OCI-LY7 (cell line): ENCODE results near the gene COPG1. TPM values are rescaled to one million over a fixed set of nuclear protein-coding genes. Genes with fewer than 3 reads are reported as not detected.

Experiments used
- BruUV-seq: library from RNA; stranded (reverse); fragments of 400-500 nt; replicated peaks from 2 replicates; lab custom pipeline; 2021; lab: Mats Ljungman, UMichigan
- CTCF ChIA-PET: fragments of 300-600 bp; sonication (Branson Sonifier 250); formaldehyde crosslinking; loops from one replicate; lab custom pipeline; 2022; ENCODE audit warnings: antibody characterized with exemption; ENCODE audit not compliant: unreplicated experiment; lab: Charles Lee
- POLR2A ChIA-PET: fragments of 300-600 bp; sonication (Branson Sonifier 250); formaldehyde crosslinking; loops from one replicate; lab custom pipeline; 2022; ENCODE audit warnings: antibody characterized with exemption; lab: Charles Lee
- DNase-seq: peaks from one replicate; pipeline ENCODE4 v3.0.0-alpha.2; 2015; ENCODE audit warnings: low spot score
- H2AFZ ChIP-seq: fragments of 200-600 bp; sonication (generic), shearing (Covaris generic); 2 replicates; pipeline ENCODE4 v1.6.1; 2014; ENCODE audit warnings: mild to moderate bottlenecking, antibody characterized with exemption, low read length, moderate library complexity
- H3K27ac ChIP-seq: fragments of 200-600 bp; sonication (generic); 2 replicates; pipeline ENCODE4 v1.5.1; 2014; ENCODE audit warnings: mixed run types, low read depth, mild to moderate bottlenecking, moderate library complexity, low read length, inconsistent platforms; ENCODE audit not compliant: poor library complexity, severe bottlenecking
- H3K36me3 ChIP-seq: fragments of 200-600 bp; sonication (generic); 2 replicates; pipeline ENCODE4 v1.6.1; 2014; ENCODE audit warnings: mild to moderate bottlenecking, antibody characterized with exemption, low read length, moderate library complexity, mixed read lengths; ENCODE audit not compliant: insufficient read depth
- H3K4me1 ChIP-seq: fragments of 200-600 bp; sonication (generic); 2 replicates; pipeline ENCODE4 v1.5.1; 2014; ENCODE audit warnings: mild to moderate bottlenecking, low read length; ENCODE audit not compliant: insufficient read depth, poor library complexity, severe bottlenecking
- H3K4me2 ChIP-seq: fragments of 200-600 bp; sonication (generic); 2 replicates; pipeline ENCODE4 v1.6.1; 2014; ENCODE audit warnings: mild to moderate bottlenecking, low read length
- H3K4me3 ChIP-seq: fragments of 200-600 bp; sonication (generic); 2 replicates; pipeline ENCODE4 v1.5.1; 2014; ENCODE audit warnings: mild to moderate bottlenecking, low read depth, low read length; ENCODE audit not compliant: poor library complexity, severe bottlenecking
- H3K79me2 ChIP-seq: fragments of 200-600 bp; sonication (generic); 2 replicates; pipeline ENCODE4 v1.6.1; 2016; ENCODE audit warnings: low read depth, mild to moderate bottlenecking, low read length, moderate library complexity, mixed read lengths; ENCODE audit not compliant: insufficient read depth
- H3K9me2 ChIP-seq: fragments of 200-600 bp; sonication (generic); 2 replicates; pipeline ENCODE4 v1.6.1; 2016; ENCODE audit warnings: mild to moderate bottlenecking, low read length, mixed read lengths; ENCODE audit not compliant: insufficient read depth
- H3K9me3 ChIP-seq: fragments of 200-600 bp; sonication (generic); 2 replicates; pipeline ENCODE4 v1.6.1; 2014; ENCODE audit warnings: mild to moderate bottlenecking, mixed run types, low read length, mixed read lengths
- H4K20me1 ChIP-seq: fragments of 200-600 bp; sonication (generic); 2 replicates; pipeline ENCODE4 v1.6.1; 2014; ENCODE audit warnings: mild to moderate bottlenecking, antibody characterized with exemption, low read length, moderate library complexity, mixed read lengths; ENCODE audit not compliant: insufficient read depth
- EZH2phosphoT487 ChIP-seq: fragments of 200-600 bp; sonication (generic); IDR thresholded peaks from 2 replicates; pipeline ENCODE4 v1.6.1; 2018; ENCODE audit warnings: low read depth, borderline replicate concordance, mild to moderate bottlenecking, mixed run types, antibody characterized with exemption, low read length, moderate library complexity, mixed read lengths
- intact Hi-C: fragments of 100-400 bp; cut with micrococcal nuclease; formaldehyde crosslinking; loops from one replicate; pipeline ENCODE4 v1.10.0; 2022; ENCODE audit not compliant: unreplicated experiment
- total RNA-seq, 2 experiments: library from RNA; depleted of rRNA in 1 of 2; stranded (reverse); fragments of >200 nt in 1 of 2; shearing (Covaris generic) in 1 of 2; gene quantifications; 2 replicates each; pipeline ENCODE4 v1.2.3, GENCODE V29; 2014 to 2022
- TF ChIP-seq, protein P1 (sequence below): fragments of 200-600 bp; sonication (generic); conservative IDR thresholded peaks from 2 replicates; pipeline ENCODE4 v1.5.1; 2014; ENCODE audit warnings: mild to moderate bottlenecking, antibody characterized with exemption, low read length, moderate library complexity, mixed read lengths

COPG1 gene
- total RNA-seq, 2 experiments from 2014 or later, result 91.9 to 182 TPM

- peak overlapping the region; percentile 87 for H3K4me2 ChIP-seq
- DNase-seq, result peak; percentile 78
- no peaks in the 10 kb centered on the region for H3K9me3 ChIP-seq
- H4K20me1 ChIP-seq, result no peaks in the 10 kb centered on the region
- ChIA-PET POLR2A (interaction anchor here (0.5 to 2.7 kb wide), 15 partner anchors 11 to 266 kb away, joined by 3 to 20 read pairs (median 4); partner anchors contain the start of genes COPG1, HMCES, IFT122 and MBD4), CTCF (interaction anchor here (0.8 to 1.1 kb wide), 5 partner anchors 11 to 129 kb away, joined by 3 to 4 read pairs (median 3); partner anchors contain the start of gene HMCES)
- intact Hi-C loops, result loop anchor here (1.0 to 10.0 kb wide), 4 partner anchors 66 to 341 kb away; partner anchors contain the start of genes CNBP, COPG1 and MBD4
- peaks cover 40% of the 10 kb centered on the region for H3K4me1 ChIP-seq
- H3K9me2 ChIP-seq, result no peaks in the 10 kb centered on the region
- H2AFZ ChIP-seq, result peak overlapping the region; percentile 14; the same call in 1 of the 2 replicates
- BruUV-seq, result TSS peak; percentile 50
- TF ChIP-seq, protein P1, sequence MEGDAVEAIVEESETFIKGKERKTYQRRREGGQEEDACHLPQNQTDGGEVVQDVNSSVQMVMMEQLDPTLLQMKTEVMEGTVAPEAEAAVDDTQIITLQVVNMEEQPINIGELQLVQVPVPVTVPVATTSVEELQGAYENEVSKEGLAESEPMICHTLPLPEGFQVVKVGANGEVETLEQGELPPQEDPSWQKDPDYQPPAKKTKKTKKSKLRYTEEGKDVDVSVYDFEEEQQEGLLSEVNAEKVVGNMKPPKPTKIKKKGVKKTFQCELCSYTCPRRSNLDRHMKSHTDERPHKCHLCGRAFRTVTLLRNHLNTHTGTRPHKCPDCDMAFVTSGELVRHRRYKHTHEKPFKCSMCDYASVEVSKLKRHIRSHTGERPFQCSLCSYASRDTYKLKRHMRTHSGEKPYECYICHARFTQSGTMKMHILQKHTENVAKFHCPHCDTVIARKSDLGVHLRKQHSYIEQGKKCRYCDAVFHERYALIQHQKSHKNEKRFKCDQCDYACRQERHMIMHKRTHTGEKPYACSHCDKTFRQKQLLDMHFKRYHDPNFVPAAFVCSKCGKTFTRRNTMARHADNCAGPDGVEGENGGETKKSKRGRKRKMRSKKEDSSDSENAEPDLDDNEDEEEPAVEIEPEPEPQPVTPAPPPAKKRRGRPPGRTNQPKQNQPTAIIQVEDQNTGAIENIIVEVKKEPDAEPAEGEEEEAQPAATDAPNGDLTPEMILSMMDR, result no peak
- no peak for TF ChIP-seq EZH2phosphoT487
- H3K36me3 ChIP-seq, result peaks cover 3% of the 10 kb centered on the region; the same call in 1 of the 2 replicates
- H3K4me3 ChIP-seq, result peak overlapping the region; percentile 89
- peak overlapping the region; percentile 73 for H3K27ac ChIP-seq
- H3K79me2 ChIP-seq, result peaks cover 11% of the 10 kb centered on the region; the same call in 1 of the 2 replicates
Observed at GRCh38 chr3:129315223-129315997, 66.0 kb downstream of the COPG1 start.

- BruUV-seq, result no TSS peak
- Histone ChIP-seq H3K36me3 (no peaks in the 10 kb centered on the region), H3K9me3 (no peaks in the 10 kb centered on the region), H3K9me2 (no peaks in the 10 kb centered on the region), H4K20me1 (no peaks in the 10 kb centered on the region), H3K4me3 (peak overlapping the region; percentile 89), H3K4me2 (peak overlapping the region; percentile 87), H3K27ac (peak overlapping the region; percentile 73), H3K79me2 (peaks cover 11% of the 10 kb centered on the region; the same call in 1 of the 2 replicates), H2AFZ (peak overlapping the region; percentile 89; the same call in 1 of the 2 replicates), H3K4me1 (peaks cover 40% of the 10 kb centered on the region)
- no peak for DNase-seq
- intact Hi-C loops, result loop anchor here (1.0 to 10.0 kb wide), 6 partner anchors 33 to 341 kb away; partner anchors contain the start of genes CNBP, COPG1, HMCES and MBD4
- POLR2A ChIA-PET, result interaction anchor here (0.5 to 2.7 kb wide), 16 partner anchors 32 to 267 kb away, joined by 3 to 20 read pairs (median 4); partner anchors contain the start of genes COPG1, HMCES, IFT122 and MBD4
- no peak for TF ChIP-seq EZH2phosphoT487
- TF ChIP-seq, protein P1, result no peak
- CTCF ChIA-PET, result interaction anchor here (0.8 to 1.1 kb wide), 5 partner anchors 11 to 130 kb away, joined by 3 to 4 read pairs (median 3); partner anchors contain the start of gene HMCES
Observed at GRCh38 chr3:129315998-129316247, 66.5 kb downstream of the COPG1 start.
